GM15510 (cell line): Measurements from ENCODE around the gene TLL2.

ENCODE experiments used
- POLR2A ChIP-seq: IDR thresholded peaks from 3 replicates; pipeline ENCODE4 v1.6.1; 2011; ENCODE audit warnings: borderline replicate concordance; ENCODE audit not compliant: insufficient read length; ENCODE audit errors: extremely low read depth

TLL2 gene

GRCh38 chr10:96374004-96374403 lies 139.7 kb downstream of the TLL2 start:
- no peak for TF ChIP-seq POLR2A

GRCh38 chr10:96371356-96371755 lies 142.4 kb downstream of the TLL2 start:
- TF ChIP-seq POLR2A: no peak

GRCh38 chr10:96370584-96371157 lies 143.1 kb downstream of the TLL2 start:
- TF ChIP-seq POLR2A: no peak

DNA sequence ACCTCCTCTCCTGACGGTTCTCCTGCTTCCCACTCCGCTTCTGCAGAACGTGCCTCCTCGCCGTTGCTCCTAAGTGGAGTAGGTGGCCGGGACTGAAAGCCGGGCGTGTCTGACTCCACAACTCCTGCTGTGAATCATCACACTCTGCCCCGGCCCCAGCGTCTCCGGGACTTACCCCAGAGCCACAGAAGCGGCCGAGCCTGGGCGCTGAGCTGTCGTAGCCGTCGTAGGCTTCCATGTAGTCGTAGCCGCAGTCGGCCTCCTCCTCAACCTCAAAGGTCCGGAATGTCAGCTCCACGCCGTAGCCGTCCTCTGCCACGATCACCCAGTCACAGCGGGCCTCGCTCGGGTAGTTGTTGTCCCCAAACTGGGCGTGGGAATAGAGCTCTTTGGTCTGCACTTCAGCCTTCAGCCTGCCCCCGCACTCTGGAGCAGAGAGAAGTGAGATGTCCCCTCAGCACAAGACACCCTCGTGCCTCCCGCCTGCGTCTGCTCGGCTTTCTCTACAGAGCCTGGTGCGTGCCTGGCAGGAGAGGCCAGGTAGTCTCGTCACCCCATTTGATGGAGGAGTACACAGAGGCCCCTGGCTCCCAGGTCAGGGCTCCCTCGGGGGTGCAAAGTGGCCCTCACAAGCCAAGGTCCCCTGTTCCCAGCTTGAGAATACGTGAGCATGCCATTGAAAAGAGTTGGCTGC lies 143.7 kb downstream of the TLL2 start:
- TF ChIP-seq POLR2A: no peak

DNA sequence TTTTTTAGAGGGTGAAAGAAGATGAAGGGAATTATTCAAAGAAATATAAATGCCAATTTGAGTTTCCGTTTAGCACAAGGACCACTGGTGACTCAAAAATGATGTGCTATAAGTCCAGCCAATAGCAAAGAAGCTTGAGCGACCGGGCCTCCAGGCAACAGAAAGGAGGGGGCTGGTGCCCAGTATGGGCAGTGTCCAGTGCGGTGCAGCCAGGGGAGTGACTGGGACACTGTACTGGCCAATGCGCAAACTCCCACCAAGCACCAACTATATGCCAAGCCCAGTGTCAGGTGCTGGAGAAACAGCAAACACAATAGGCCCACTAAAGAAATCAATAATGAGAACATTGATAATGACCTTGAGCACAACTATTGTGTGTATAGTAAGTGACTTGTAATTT lies 144.8 kb downstream of the TLL2 start:
- TF ChIP-seq POLR2A: no peak

GRCh38 chr10:96367470-96367869 lies 146.3 kb downstream of the TLL2 start:
- no peak for TF ChIP-seq POLR2A

GRCh38 chr10:96366508-96366907 lies 147.2 kb downstream of the TLL2 start:
- no peak for TF ChIP-seq POLR2A

- no peak for TF ChIP-seq POLR2A
These were observed 148.2 kb downstream of the TLL2 start for GRCh38 chr10:96365571-96365970.

DNA sequence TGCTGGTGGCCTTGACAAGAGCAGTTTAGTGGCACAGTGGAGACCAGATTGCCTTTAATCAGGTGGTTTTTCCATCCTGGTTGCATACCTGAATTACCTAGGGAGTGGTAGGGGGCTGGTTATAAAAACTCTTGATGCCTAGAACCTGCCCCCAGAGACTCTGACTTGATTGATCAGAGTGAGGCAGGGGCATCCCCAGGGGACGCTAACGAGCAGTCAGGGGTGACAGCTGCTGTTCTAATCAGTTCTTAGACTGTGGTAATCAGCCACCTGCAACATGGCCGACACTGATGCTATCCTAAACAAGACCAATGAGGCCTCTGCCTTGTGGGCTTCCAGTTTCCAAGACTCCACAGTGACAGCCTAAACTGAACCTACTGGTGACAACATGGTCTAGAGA lies 153.0 kb downstream of the TLL2 start:
- no peak for TF ChIP-seq POLR2A

DNA sequence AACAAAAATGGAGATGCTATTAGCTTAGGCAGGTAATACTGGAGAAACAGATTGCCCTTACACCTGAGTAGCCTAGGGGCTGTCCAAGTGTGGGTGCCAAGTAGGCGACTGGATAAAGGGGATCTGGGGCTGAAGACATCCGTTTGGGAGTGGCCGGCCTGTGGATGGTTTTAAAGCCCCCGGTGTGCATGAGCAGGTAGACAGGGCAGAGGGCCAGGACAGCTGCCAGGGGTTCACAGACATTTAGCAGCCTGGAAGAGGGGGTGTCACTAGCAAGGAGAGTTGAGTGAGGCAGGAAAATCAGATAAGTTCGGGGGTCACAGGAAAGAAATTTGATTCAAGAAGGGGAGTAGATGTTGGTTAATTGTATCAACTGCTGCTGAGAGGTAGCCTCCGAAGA lies 153.4 kb downstream of the TLL2 start:
- no peak for TF ChIP-seq POLR2A

DNA sequence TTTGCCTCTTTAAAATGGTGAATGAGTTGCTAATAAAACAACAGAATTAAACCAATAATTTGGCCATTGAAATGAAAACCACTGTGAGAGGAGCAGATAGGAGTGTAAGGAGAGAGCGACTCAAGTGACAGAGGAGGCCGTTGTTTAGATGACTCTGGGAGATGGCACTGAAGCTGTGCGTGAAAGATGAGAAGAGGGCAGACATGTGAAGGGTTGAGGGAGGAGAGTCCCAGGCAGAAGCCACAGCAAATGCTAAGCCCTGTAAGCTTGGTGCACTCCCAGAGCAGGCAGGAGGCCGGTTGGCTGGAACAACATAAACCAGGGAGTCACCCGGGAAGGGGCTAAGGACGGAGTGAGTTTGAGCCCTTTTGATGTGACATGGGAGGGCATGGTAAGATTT lies 154.1 kb downstream of the TLL2 start:
- no peak for TF ChIP-seq POLR2A

GRCh38 chr10:96358851-96359540 lies 154.7 kb downstream of the TLL2 start, which contains the start of gene OPALIN:
Gene OPALIN, minus strand, starts transcription at chr10:96359002. Its CDS starts 106 bp downstream, at chr10:96358896.
- TF ChIP-seq POLR2A: no peak

GRCh38 chr10:96357038-96357620 lies 156.6 kb downstream of the TLL2 start:
- TF ChIP-seq POLR2A: no peak

DNA sequence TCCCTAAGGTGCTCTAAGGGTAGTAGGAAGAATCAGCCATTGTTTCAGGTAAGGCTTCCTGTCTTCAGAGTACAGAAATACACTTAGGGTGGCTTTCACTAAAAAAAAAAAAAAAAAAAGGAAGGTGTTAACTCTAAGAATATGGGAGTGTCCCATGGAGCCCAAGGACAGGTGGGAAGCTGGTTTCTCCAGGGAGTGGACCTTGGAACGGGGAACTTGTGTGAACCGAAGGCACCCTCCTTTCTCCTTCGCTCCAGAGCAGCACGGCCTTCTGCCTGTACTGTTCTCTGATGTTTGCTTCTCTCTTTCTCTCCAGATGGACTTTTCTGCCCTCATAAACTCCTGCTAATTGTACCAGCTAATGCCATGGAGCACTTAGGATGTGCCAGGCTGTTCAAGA lies 161.1 kb downstream of the TLL2 start:
- TF ChIP-seq POLR2A: no peak

- TF ChIP-seq POLR2A: no peak
These were observed 161.7 kb downstream of the TLL2 start for GRCh38 chr10:96352027-96352426.
